ENCODE measurements around the gene AKAP12.

DNA sequence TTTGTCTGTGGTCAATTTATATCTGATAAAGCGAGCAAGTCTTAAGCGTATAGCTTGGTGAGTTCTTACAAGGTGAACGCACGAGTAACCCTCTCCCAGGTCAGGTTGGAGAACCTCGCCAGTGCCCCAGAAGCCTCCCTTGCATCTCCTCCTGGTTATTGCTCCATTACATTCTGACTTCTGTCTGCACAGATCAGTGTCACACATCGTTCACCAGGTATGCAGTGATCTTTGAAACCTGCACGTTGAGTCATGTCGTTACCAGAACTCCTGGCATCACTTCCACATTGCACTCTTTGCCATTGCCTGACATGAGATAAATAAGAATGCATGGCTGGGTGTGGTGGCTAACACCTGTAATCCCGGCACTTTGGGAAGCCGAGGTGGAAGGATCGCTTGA lies 44.2 kb downstream of the AKAP12 start:
- TF ChIP-seq SMC3 (IDR thresholded peaks at IDR 0.05), result no peak
- no peak for TF ChIP-seq POLR2A (IDR thresholded peaks at IDR 0.05; ENCODE audit: low read length)
- TF ChIP-seq, protein P1, sequence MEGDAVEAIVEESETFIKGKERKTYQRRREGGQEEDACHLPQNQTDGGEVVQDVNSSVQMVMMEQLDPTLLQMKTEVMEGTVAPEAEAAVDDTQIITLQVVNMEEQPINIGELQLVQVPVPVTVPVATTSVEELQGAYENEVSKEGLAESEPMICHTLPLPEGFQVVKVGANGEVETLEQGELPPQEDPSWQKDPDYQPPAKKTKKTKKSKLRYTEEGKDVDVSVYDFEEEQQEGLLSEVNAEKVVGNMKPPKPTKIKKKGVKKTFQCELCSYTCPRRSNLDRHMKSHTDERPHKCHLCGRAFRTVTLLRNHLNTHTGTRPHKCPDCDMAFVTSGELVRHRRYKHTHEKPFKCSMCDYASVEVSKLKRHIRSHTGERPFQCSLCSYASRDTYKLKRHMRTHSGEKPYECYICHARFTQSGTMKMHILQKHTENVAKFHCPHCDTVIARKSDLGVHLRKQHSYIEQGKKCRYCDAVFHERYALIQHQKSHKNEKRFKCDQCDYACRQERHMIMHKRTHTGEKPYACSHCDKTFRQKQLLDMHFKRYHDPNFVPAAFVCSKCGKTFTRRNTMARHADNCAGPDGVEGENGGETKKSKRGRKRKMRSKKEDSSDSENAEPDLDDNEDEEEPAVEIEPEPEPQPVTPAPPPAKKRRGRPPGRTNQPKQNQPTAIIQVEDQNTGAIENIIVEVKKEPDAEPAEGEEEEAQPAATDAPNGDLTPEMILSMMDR (IDR thresholded peaks at IDR 0.05), result no peak
